ENCODE measurements around the gene CYTH1. TPM values are rescaled to one million over a fixed set of nuclear protein-coding genes. Genes with fewer than 3 reads are reported as not detected.

Gene CYTH1
- total RNA-seq, 8 experiments from 2014 or later: 13.9 to 46.4 (median 30.0) TPM

DNA sequence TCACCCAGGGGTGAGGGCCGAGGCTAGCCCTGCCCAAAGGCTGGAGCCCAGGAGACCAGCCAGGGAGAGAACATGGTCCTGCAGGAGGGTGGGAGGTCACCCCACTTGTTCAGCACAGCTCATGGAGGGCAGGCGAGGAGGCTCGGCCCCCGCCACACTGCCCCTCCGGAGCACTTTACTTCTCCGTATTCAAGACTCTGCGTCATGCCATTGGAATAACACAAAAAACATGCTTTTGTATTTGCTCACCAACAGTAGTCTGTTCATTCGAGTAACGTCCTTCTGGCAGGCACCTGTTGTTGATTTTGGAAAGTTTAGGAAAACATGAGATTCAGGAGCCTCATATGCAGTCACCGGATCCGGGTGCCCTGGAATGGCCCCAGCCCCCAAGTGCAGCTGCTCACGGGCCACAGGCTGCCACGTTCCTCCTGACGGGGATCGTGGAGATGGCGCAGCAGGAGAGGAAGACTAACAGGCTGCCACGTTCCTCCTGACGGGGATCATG, 123.7 kb downstream of the CYTH1 start:
- Histone ChIP-seq H3K4me3 (no peak overlapping the region), H3K4me1 (replicated peaks in 1 of 2) (no peaks in the 10 kb centered on the region), H3K27ac (no peak overlapping the region)
- 23 to 100% (median 91%) methylated on average over 2 to 14 of the region's 18 CpGs; no CpG with 5 or more reads in 3 of the 10 experiments for WGBS, 10 experiments
- in situ Hi-C loops (cut with MboI; ENCODE audit: low pct_unique_long_range_greater_than_20kb in 2 of 9, low sequenced_read_pairs in 9 of 9, unreplicated experiment in 9 of 9): no loop called here
- ATAC-seq (replicated peaks in 6 of 8): no peak

GRCh38 chr17:78655251-78655940, 126.7 kb downstream of the CYTH1 start:
- WGBS, 10 experiments: 50 to 100% (median 86%) methylated on average over 1 to 8 of the region's 9 CpGs; no CpG with 5 or more reads in 1 of the 10 experiments
- no peak overlapping the region for H3K4me3 ChIP-seq
- in situ Hi-C loops (cut with MboI; ENCODE audit: low pct_unique_long_range_greater_than_20kb in 2 of 9, low sequenced_read_pairs in 9 of 9, unreplicated experiment in 9 of 9): no loop called here
- H3K4me1 ChIP-seq (replicated peaks in 1 of 2): no peaks in the 10 kb centered on the region
- no peak for ATAC-seq (replicated peaks in 6 of 8)
- H3K27ac ChIP-seq: no peak overlapping the region

DNA sequence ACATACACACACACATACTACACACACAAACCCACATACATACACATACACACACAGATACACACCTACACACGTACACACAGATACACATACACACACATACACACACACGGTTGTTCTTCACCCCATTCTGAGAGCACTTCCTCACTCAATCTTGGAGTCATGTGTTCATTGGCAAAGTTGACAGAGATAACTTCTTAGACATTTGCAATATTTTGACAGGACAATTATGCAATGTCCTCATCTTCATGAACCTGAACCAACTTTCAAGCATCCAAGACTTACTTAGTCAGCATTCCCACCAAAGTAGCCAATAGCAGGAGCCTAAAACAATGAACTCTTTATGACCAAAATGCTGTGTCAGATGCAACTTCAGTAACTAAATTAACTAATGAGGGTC, 127.7 kb downstream of the CYTH1 start:
- 20 to 100% (median 85%) methylated on average over 1 to 2 of the region's 2 CpGs; no CpG with 5 or more reads in 6 of the 10 experiments for WGBS, 10 experiments
- ATAC-seq (replicated peaks in 6 of 8): no peak

GRCh38 chr17:78653382-78653781, 128.7 kb downstream of the CYTH1 start:
- in situ Hi-C loops (cut with MboI; ENCODE audit: low pct_unique_long_range_greater_than_20kb in 2 of 9, low sequenced_read_pairs in 9 of 9, unreplicated experiment in 9 of 9): no loop called here
- Histone ChIP-seq H3K27ac (no peak overlapping the region), H3K4me3 (no peak overlapping the region), H3K4me1 (replicated peaks in 1 of 2) (no peaks in the 10 kb centered on the region)
- ATAC-seq (replicated peaks in 6 of 8): peak in 1 of 8 experiments; percentile 25
- WGBS, 10 experiments: 20 to 100% (median 70%) methylated on average over 1 to 5 of the region's 5 CpGs; no CpG with 5 or more reads in 4 of the 10 experiments

More for the DNA sequence above, 127.7 kb downstream of the CYTH1 start:
- H3K4me3 ChIP-seq: no peak overlapping the region
- in situ Hi-C loops (cut with MboI; ENCODE audit: low pct_unique_long_range_greater_than_20kb in 2 of 9, low sequenced_read_pairs in 9 of 9, unreplicated experiment in 9 of 9): no loop called here
- H3K27ac ChIP-seq: no peak overlapping the region
- no peaks in the 10 kb centered on the region for H3K4me1 ChIP-seq (replicated peaks in 1 of 2)

- 57 to 100% (median 75%) methylated on average over 1 to 9 of the region's 11 CpGs; no CpG with 5 or more reads in 2 of the 10 experiments for WGBS, 10 experiments
- ATAC-seq (replicated peaks in 6 of 8): no peak
- H3K4me1 ChIP-seq (replicated peaks in 1 of 2): no peaks in the 10 kb centered on the region
- in situ Hi-C loops (cut with MboI; ENCODE audit: low pct_unique_long_range_greater_than_20kb in 2 of 9, low sequenced_read_pairs in 9 of 9, unreplicated experiment in 9 of 9): no loop called here
- no peak overlapping the region for H3K4me3 ChIP-seq
- no peak overlapping the region for H3K27ac ChIP-seq
Observed at GRCh38 chr17:78652913-78653312, 129.2 kb downstream of the CYTH1 start.

DNA sequence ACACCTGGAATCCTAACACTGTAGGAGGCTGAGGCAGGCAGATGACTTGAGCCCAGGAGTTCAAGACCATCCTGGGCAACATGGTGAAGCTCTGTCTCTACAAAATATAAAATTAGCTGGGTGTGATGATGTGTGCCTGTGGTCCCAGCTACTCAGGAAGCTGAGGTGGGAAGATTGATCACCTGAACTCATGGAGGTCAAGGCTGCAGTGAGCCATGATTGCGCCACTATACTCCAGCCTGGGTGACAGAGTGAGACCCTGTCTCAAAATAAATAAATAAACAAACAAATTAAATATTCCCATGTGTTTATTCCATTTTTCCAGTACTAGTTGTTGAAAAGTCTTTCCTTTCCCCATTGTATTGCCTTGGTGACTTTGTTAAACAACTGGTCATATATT, 130.0 kb downstream of the CYTH1 start:
- no peak for ATAC-seq (replicated peaks in 6 of 8)
- H3K4me1 ChIP-seq (replicated peaks in 1 of 2): no peaks in the 10 kb centered on the region
- H3K4me3 ChIP-seq: no peak overlapping the region
- no peak overlapping the region for H3K27ac ChIP-seq
- 75 to 100% (median 100%) methylated on average over 1 of the region's 1 CpG; no CpG with 5 or more reads in 7 of the 10 experiments for WGBS, 10 experiments
- in situ Hi-C loops (cut with MboI; ENCODE audit: low pct_unique_long_range_greater_than_20kb in 2 of 9, low sequenced_read_pairs in 9 of 9, unreplicated experiment in 9 of 9): no loop called here

GRCh38 chr17:78651554-78651953, 130.5 kb downstream of the CYTH1 start:
- ATAC-seq (replicated peaks in 6 of 8): no peak
- WGBS, 10 experiments: 0 to 80% (median 40%) methylated on average over 1 of the region's 1 CpG; no CpG with 5 or more reads in 1 of the 10 experiments
- in situ Hi-C loops (cut with MboI; ENCODE audit: low pct_unique_long_range_greater_than_20kb in 2 of 9, low sequenced_read_pairs in 9 of 9, unreplicated experiment in 9 of 9): no loop called here
- no peak overlapping the region for H3K27ac ChIP-seq
- H3K4me3 ChIP-seq: no peak overlapping the region
- H3K4me1 ChIP-seq (replicated peaks in 1 of 2): no peaks in the 10 kb centered on the region

DNA sequence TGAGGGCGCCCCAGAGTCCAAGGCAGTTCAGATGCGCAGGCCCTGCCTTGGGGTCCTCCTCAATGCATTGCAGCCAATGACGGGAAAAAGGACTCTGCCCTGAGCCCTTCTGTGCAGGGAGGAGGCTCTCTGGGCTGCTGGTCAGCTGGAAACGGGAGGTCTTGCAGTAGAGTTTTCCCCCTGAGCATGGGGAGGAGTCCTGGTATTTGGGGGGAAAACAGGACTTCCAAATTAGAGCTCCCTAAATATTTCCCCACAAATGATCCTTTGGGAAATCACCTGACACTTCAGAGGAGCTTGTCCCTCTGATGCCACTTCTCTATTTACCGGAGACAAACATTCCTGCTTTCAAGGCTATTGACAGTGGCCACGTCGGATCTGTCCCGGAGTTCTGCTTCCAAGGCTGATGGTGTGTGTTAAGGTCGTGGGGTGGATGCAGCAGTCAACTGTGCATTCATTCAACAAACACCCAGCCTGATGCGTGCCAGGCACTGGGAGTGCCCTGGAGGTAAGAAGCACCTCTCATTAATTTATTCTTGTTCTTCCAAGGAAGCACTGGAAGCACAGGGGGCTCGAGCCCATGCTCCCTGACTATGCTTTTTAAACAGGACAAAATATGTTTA, 131.9 kb downstream of the CYTH1 start:
- in situ Hi-C loops (cut with MboI; ENCODE audit: low pct_unique_long_range_greater_than_20kb in 2 of 9, low sequenced_read_pairs in 9 of 9, unreplicated experiment in 9 of 9): no loop called here
- peak in 1 of 8 experiments; percentile 19 for ATAC-seq (replicated peaks in 6 of 8)

GRCh38 chr17:78648293-78648692, 133.8 kb downstream of the CYTH1 start:
- Histone ChIP-seq H3K4me1 (replicated peaks in 1 of 2) (no peaks in the 10 kb centered on the region), H3K4me3 (no peak overlapping the region), H3K27ac (no peak overlapping the region)
- ATAC-seq (replicated peaks in 6 of 8): no peak
- in situ Hi-C loops (cut with MboI; ENCODE audit: low pct_unique_long_range_greater_than_20kb in 2 of 9, low sequenced_read_pairs in 9 of 9, unreplicated experiment in 9 of 9): no loop called here
- WGBS, 10 experiments: 60 to 90% (median 71%) methylated on average over 1 to 5 of the region's 5 CpGs; no CpG with 5 or more reads in 4 of the 10 experiments

More for the DNA sequence above, 131.9 kb downstream of the CYTH1 start:
- Histone ChIP-seq H3K27ac (no peak overlapping the region), H3K4me3 (no peak overlapping the region), H3K4me1 (replicated peaks in 1 of 2) (no peaks in the 10 kb centered on the region)
- WGBS, 10 experiments: 39 to 87% (median 61%) methylated on average over 2 to 9 of the region's 11 CpGs; no CpG with 5 or more reads in 3 of the 10 experiments

DNA sequence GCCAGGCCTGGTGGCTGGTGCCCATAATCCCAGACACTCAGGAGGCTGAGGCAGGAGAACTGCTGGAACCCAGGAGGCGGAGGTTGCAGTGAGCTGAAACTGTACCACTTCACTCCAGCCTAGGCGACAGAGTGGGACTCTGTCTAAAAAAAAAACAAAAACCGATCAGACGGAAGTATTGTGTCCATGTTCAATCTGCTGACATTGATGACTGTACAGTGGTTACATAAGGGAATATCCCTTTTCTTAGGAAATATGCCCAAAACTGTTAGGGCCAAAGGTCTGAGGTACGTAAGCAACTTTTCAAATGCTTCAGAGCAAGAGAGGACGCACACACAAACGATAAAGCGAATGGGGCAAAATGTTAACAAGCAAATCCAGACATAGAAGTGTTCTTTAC, 135.0 kb downstream of the CYTH1 start:
- WGBS, 10 experiments: 76 to 100% (median 93%) methylated on average over 6 to 8 of the region's 8 CpGs; no CpG with 5 or more reads in 2 of the 10 experiments
- no peak overlapping the region for H3K4me3 ChIP-seq
- ATAC-seq (replicated peaks in 6 of 8): no peak
- H3K27ac ChIP-seq: no peak overlapping the region
- no peaks in the 10 kb centered on the region for H3K4me1 ChIP-seq (replicated peaks in 1 of 2)
- in situ Hi-C loops (cut with MboI; ENCODE audit: low pct_unique_long_range_greater_than_20kb in 2 of 9, low sequenced_read_pairs in 9 of 9, unreplicated experiment in 9 of 9): no loop called here

- no peak overlapping the region for H3K4me3 ChIP-seq
- peak in 3 of 8 experiments; percentile 30 to 38 (median 35) for ATAC-seq (replicated peaks in 6 of 8)
- H3K4me1 ChIP-seq (replicated peaks in 1 of 2): no peaks in the 10 kb centered on the region
- in situ Hi-C loops (cut with MboI; ENCODE audit: low pct_unique_long_range_greater_than_20kb in 2 of 9, low sequenced_read_pairs in 9 of 9, unreplicated experiment in 9 of 9): no loop called here
- WGBS, 10 experiments: 58 to 94% (median 87%) methylated on average over 1 to 7 of the region's 30 CpGs; no CpG with 5 or more reads in 2 of the 10 experiments
- no peak overlapping the region for H3K27ac ChIP-seq
Observed at GRCh38 chr17:78645421-78646295, 136.4 kb downstream of the CYTH1 start.

DNA sequence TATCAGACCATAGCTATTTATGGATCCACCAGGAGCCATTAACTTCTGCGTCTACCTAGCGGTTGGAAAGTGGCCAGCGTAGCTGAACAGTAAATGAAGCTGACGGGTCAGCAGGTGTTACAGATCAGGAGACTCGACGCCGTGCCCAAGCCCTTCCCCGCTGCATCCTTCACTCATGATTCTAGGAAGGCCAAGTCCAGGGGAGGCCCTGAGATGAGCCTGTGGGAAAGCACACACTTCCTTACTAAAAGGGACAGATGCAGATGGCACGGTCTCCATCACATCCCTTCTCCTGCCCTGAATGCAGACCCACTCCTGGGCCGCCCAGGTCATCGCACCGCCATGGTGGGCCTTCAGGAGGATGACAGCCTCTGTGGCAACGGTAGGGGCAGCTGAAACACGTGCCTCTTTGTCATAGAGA, 137.1 kb downstream of the CYTH1 start:
- in situ Hi-C loops (cut with MboI; ENCODE audit: low pct_unique_long_range_greater_than_20kb in 2 of 9, low sequenced_read_pairs in 9 of 9, unreplicated experiment in 9 of 9): no loop called here
- 80 to 100% (median 94%) methylated on average over 1 to 4 of the region's 14 CpGs; no CpG with 5 or more reads in 6 of the 10 experiments for WGBS, 10 experiments
- ATAC-seq (replicated peaks in 6 of 8): no peak
- Histone ChIP-seq H3K27ac (no peak overlapping the region), H3K4me3 (no peak overlapping the region), H3K4me1 (replicated peaks in 1 of 2) (no peaks in the 10 kb centered on the region)

Data from motor neuron (in vitro differentiated cells).